Measurements from ENCODE around the gene HGFAC.
A peak's percentile ranks its signal among the peaks of the same experiment; 100 is the strongest.

The HGFAC gene

DNA sequence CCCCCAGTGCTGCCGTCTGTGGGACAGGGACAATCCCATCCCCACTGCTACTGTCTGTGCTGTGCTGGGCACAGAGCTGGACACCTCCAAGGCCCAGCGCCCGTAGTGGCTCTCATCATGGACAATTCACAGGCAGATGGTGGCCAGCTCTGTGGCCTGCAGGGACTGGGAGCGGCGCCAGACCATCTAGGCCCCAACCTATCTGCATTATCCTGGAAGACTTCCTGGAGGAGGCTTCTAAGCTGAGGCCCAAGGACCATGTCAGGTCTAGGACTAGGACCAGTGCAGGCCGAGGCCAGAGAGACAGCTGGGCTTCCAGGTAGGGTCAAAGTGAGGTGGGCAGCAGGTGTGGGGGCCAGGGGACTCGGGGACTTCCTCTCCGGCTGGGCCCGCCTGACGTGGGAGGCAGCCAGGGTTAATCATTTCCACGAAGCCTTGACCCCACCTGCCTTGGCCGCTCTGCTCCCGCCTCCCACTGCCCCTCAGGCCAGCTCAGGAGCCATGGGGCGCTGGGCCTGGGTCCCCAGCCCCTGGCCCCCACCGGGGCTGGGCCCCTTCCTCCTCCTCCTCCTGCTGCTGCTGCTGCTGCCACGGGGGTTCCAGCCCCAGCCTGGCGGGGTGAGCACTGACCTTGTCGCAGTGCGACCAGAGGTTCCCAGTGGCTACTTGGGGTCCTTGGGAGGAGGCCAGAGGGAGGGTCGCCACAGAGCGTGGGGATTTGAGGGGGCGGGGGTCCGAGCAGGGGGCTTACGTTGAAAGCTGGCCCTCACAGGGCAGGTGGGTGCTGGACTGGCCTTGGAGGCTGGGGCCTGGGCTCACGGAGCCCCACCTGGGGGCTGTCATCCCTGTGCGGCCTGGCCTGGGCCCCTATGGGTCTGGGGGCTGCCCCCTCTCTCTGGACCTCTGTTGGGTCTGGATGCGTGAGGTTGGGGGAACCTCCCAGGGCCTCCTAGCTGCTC lies at the start of gene HGFAC:
Gene HGFAC, plus strand, starts transcription at position 468 of the 959 bp plus-strand sequence. Its CDS starts 34 bp downstream, at position 502.
- H3K4me3 ChIP-seq (ENCODE audit: low read length), result no peak within 1 kb of the TSS
- TF ChIP-seq, protein P1, sequence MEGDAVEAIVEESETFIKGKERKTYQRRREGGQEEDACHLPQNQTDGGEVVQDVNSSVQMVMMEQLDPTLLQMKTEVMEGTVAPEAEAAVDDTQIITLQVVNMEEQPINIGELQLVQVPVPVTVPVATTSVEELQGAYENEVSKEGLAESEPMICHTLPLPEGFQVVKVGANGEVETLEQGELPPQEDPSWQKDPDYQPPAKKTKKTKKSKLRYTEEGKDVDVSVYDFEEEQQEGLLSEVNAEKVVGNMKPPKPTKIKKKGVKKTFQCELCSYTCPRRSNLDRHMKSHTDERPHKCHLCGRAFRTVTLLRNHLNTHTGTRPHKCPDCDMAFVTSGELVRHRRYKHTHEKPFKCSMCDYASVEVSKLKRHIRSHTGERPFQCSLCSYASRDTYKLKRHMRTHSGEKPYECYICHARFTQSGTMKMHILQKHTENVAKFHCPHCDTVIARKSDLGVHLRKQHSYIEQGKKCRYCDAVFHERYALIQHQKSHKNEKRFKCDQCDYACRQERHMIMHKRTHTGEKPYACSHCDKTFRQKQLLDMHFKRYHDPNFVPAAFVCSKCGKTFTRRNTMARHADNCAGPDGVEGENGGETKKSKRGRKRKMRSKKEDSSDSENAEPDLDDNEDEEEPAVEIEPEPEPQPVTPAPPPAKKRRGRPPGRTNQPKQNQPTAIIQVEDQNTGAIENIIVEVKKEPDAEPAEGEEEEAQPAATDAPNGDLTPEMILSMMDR (conservative IDR thresholded peaks at IDR 0.05; ENCODE audit: low read length), result no peak
- no peak for DNase-seq (ENCODE audit: low read depth)

DNA sequence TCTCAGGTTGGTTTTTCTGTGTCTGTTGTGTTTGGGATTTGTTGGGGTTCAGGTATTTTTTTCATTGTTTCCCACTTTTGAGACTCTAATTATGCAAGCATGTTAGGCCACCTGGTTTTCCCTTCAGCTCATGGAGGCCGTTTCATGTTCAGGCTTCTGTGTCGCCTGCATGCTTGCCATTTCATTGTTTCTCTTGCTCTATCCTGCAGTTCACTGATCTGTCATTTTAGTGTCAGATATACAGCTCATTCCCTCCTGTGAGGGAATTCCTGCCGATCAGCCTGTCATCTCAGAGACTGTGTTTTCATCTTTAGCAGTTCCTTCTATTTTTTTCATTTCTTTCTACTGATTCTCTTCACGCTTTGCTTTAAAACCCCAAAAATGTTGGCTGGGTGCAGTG lies 49.4 kb upstream of the HGFAC start:
- TF ChIP-seq, protein P1 (conservative IDR thresholded peaks at IDR 0.05; ENCODE audit: low read length), result no peak
- DNase-seq (ENCODE audit: low read depth), result no peak
- H3K4me3 ChIP-seq (ENCODE audit: low read length), result no peak overlapping the region

DNA sequence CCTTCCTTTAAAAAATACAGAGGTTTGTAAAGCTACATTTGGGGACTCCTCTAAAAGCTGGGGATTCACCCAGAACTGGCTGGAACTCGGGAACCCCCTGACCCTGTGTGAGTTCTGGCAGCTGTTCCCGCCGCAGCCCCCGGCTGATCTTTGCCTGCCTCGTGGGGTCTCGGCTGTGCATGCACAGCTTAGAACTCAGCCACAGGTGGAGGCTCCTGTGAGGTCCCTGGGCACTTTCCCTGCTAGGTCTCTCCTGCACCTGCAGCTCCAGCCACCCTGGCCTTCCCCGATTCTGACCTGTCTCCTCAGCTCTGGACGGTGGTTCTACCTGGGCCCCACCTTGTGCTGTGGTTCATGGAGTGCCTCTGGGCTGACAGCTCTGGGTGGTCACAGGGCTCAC lies 48.6 kb upstream of the HGFAC start:
- no peak for DNase-seq (ENCODE audit: low read depth)
- H3K4me3 ChIP-seq (ENCODE audit: low read length), result no peak overlapping the region
- TF ChIP-seq, protein P1 (conservative IDR thresholded peaks at IDR 0.05; ENCODE audit: low read length), result no peak

DNA sequence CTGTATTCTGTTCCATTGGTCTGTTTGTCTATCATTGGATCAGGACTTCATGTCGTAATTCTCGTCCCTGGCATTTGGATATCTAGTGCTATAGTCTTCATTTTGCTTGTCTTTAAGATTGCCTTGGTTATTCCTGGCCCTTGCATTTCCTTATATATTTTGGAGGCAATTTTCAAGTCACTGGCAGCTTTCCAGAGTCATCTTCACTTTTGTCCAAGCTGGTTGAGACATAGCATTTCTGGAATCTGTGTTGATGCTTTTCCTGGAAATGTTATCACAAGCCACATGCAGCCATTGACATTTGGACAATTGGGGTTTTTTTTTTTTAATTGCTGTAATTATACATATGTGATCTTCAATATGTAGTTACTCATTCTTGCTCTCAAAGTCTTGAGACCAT lies 45.2 kb upstream of the HGFAC start:
- DNase-seq (ENCODE audit: low read depth), result peak; percentile 25
- H3K4me3 ChIP-seq (ENCODE audit: low read length), result no peak overlapping the region
- TF ChIP-seq, protein P1 (conservative IDR thresholded peaks at IDR 0.05; ENCODE audit: low read length), result no peak

DNA sequence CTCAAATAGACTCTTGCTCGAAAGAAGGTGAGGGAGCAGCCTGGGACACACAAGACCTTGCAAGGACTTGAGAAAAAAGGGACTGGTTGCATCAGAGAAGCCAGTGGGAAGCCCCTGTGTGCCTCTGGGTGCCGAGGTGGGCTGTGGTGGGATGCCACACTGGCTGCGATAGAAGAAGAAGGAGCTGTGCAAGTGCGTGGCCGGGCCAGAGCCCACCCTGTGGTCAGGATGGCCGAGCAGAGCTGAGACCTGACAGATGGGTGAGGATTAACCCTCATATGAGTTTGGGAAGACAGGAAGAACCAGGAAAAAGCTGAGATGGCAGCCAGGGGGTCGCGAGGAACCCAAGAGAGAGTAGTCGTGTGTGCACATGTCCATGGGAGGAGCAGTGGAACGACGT lies 44.6 kb upstream of the HGFAC start:
- DNase-seq (ENCODE audit: low read depth), result no peak
- H3K4me3 ChIP-seq (ENCODE audit: low read length), result no peak overlapping the region
- TF ChIP-seq, protein P1 (conservative IDR thresholded peaks at IDR 0.05; ENCODE audit: low read length), result no peak

DNA sequence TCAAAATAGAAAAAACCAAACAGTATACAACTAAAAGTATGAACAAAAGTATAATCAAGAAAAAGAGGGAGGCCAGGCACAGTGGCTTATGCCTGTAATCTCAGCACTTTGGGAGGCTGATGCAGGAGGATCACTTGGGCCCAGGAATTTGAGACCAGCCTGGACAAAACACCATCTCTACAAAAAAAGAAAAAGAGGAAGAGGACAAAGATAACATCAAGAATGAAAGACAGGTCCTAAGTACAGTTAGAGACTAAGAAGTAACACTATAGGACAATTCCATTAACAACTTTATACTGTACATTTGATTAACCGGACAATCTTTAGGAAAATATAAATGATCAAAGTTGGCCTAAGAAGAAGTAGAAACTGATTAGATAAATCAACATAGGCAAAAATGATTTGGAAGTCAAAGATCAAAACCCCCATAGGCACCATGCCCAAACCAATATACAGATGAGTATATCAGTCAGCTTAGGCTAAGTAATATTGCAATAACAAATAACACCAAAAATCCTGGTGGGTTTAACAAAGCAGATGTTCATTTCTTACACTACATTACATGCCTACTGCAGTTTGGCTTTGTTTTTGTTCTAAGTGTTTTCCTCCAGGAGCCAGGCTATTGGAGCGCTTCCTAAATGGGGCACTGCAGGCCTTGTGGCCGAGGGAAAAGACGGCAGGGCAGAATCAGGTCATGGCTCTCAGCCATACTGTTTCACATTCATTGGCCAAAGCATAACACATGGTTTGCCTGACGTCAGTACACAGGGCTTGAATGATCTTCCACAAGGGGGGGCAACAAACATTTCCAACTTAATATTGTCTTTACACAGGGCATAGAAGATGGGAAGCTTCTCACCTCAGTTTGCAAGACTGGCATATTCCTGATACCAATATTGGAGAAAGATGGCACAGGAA lies 42.2 kb upstream of the HGFAC start:
- no peak overlapping the region for H3K4me3 ChIP-seq (ENCODE audit: low read length)
- TF ChIP-seq, protein P1 (conservative IDR thresholded peaks at IDR 0.05; ENCODE audit: low read length), result no peak
- no peak for DNase-seq (ENCODE audit: low read depth)
